Adipose tissue (tissue), 3 donors: ENCODE measurements around the gene CDH1. TPM values are rescaled to one million over a fixed set of nuclear protein-coding genes. Genes with fewer than 3 reads are reported as not detected.

Experiments used
- H3K27ac ChIP-seq: one replicate; pipeline ENCODE4 v1.5.1; 2013; ENCODE audit warnings: low read depth, low read length
- WGBS, 3 donors: extraction: QIAGEN DNeasy Blood & Tissue Kit; methylation state at CpG; one replicate each; pipeline ENCODE4 v1.1.7; 2013; 5-methylcytosine and 5-hydroxymethylcytosine counted together
- polyA plus RNA-seq, 3 donors: library from polyadenylated mRNA; stranded (reverse); fragments of 200-250 nt; gene quantifications; one replicate each; pipeline ENCODE4 v1.2.3, GENCODE V29; 2013
- donor health status: healthy with polysubstance abuse.
- donor health status: Bipolar disorder and iron deficiency.
- donor health status: healthy.

The CDH1 gene
- polyA plus RNA-seq, 3 donors: 2.0 to 69.4 (median 4.6) TPM

DNA sequence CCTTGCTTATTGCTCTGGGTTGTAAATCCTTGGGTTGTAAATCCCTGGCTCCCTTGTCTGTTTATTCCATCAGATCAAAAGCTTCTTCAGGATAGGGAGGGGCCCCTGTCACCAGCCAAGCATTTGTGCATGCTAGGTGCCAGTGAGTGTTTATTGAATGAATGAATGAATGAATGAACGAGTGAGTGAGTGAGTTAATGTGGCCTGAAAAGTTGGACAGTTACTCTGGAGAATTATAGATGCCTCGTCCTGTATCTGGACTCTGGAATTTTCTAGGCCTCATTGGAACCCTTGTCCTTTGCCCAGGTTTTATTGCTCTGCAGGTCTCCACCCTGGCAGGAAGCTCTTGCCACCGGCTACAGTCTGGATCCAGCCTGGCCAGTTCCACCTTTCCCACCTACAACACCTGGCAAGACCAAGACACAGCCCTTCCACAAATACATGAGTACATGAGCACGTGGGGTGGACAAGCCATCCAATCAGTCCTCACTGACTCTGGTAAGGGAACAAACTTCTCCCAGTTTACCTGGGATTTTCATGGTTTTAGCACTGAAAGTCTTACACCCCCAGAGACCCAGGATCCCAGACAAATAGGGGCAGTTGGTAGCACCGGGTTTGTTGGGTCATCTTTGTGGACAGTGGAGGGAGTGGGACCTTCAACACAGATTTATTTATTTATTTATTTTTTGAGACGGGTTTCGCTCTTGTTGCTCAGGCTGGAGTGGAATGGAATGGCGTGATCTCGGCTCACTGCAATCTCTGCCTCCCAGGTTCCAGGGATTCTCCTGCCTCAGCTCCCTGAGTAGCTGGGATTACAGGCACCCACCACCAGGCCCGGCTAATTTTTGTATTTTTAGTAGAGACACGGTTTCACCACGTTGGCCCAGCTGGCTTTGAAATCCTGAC lies 14.7 kb upstream of the CDH1 start:
- no peak overlapping the region for H3K27ac ChIP-seq
- 74 to 79% (median 77%) methylated on average over 12 of the region's 12 CpGs for WGBS, 3 donors

DNA sequence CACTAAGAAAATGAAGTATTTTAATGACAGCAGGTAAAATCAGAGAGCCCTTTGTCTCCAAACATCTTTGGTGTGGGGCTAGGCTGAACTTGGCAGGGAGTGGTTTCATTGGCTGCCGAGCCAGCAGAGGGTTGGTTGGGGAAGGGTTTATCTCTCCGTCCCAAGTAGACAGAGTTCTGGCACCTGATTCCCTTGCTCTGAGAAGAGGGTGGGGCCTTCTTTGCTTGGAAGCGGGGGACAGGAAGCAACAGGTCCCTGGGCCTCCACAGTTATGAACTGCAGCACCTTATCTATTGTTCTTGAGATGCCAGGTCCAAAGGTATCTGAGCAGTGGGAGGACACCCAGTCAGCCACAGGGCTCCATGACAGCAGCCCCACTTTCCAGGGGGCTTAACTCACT lies 12.3 kb upstream of the CDH1 start:
- no peak overlapping the region for H3K27ac ChIP-seq
- 30 to 53% (median 48%) methylated on average over 3 of the region's 3 CpGs for WGBS, 3 donors

DNA sequence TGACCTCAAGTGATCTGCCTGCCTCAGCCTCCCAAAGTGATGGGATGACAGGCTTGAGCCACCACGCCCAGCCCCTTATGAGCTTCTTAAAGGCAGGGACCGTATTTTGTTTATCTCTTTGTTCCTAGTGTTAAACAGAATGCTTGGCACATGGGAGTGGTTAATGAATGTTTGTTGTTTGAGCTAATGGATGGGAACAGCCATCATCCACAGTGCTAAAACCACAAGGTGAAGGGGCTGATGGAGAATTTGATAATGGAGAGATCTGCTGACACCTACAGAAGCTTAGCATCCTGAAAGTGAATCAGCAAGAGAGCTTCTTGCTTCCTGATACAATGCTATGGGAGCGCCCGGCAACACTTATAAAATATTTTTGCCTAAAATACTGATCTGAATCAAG lies 8.6 kb upstream of the CDH1 start:
- WGBS, 3 donors: 84 to 86% (median 84%) methylated on average over 4 of the region's 4 CpGs
- H3K27ac ChIP-seq: no peak overlapping the region

DNA sequence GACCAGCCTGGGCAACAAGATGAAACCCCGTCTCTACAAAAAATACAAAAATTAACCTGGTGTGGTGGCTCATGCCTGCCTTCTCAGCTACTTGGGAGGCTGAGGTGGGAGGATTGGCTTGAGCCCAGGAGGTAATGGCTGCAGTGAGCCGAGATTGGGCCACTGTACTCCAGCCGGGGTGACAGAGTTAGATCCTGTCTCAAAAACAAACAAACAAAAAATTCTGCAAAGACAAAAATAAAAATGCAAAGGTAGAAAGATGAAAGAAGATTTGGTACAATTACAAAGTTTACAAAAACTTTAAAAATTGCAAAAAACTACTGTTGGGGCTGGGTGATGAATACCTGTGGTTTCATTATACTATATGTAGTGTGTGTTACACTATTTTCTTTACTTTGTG lies 5.5 kb upstream of the CDH1 start:
- WGBS, 3 donors: 30 to 57% (median 51%) methylated on average over 3 of the region's 3 CpGs
- no peak overlapping the region for H3K27ac ChIP-seq

DNA sequence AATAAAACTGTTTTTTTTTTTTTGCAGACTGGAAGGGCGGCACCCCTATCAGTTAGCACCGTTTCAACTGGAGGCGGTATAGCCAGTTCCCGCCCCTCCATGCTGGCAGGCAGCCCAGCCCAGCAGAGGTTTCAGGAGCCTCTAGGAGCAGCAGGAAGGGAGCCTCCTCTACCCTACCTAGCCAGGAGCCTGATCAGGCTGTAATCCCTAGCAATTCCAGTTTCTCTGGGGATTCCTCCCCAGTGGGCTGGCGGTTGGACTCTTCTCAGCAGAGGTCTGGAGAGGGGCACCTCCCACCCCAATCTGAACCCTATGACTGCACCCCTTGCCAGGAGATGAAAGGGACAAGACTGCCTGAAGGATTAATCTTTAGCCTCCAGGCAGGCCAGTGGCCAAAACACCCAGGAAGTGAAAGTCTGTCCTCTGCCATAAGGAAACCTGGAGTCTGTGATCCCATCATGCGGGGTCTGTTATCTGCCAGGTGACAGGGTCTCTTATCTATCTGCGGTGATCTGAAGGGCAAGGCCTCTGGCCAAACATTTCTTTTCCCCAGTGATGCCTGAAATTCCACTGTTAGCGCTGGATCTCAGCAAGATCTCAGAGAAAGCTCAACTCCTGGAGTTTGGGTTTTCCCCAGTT lies 4.9 kb upstream of the CDH1 start:
- 16 to 49% (median 41%) methylated on average over 8 of the region's 8 CpGs for WGBS, 3 donors
- H3K27ac ChIP-seq: no peak overlapping the region

DNA sequence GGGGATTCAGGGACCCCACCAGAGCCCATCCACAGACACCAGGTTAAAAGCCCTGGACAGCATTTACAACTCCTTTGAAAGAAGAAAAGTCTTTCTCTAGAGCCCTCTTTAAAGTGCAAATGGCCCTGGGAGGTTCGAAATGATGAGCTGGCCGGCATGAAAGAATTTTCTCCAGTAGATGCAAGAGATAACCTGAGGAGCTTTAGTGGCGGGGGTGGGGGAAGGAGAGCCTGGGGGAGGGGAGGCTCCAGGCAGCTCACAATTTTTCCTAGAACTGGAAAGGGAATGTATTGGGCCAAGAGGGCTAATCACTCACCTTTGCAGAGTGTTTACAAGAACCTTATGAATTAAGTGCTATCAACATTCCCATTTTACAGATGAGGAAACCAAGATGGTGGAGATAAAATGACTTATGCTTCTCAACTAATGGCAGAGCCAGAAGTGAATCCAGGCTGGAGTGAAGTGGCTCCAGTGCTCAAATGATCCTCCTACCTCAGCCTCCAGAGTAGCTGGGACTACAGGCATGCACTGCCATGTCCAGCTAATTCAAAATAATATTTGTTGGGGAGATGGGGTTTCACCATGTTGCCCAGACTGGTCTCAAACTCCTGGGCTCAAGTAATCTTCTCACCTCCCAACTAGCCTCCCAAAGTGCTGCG lies 4.2 kb upstream of the CDH1 start:
- H3K27ac ChIP-seq: no peak overlapping the region
- 53 to 61% (median 59%) methylated on average over 4 of the region's 4 CpGs for WGBS, 3 donors

DNA sequence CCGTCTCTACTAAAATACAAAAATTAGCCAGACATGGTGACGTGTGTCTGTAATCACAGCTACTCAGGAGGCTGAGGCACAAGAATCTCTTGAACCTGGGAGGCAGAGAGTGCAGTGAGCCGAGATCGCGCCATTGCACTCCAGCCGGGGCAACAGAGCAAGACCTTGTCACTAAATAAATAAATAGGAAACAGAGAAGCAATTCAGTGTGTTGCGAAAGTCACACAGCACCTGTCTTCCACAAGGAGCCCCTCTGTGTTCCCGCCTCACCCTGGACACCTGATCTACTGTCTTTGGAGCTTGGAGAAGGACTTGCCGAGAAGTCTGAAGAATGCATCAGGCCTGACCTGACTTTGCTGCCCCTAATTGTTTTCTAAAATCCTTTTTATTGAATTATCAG lies 3.5 kb upstream of the CDH1 start:
- H3K27ac ChIP-seq: no peak overlapping the region

DNA sequence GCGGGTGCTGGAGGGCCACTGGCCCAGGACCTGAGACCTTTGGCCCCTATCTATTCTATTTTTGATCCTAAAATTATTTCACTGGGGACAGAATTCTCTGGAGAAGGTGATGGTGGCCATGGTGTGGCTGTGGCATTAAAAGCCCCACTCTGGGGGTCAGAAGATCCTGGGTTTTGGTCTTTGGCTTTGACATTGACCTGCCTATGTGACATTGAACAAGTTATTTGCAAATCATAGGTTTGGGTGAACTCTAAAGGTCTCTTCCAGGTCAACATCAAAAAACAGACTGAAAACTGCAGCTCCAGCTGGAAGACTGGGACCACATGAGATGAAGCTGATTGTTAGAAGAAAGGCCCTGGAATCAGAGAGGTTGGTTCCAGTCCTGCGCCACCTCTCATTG lies 2.3 kb upstream of the CDH1 start:
- WGBS, 3 donors: 96 to 100% (median 97%) methylated on average over 2 of the region's 2 CpGs
- H3K27ac ChIP-seq: no peak overlapping the region

More for the DNA sequence above, 3.5 kb upstream of the CDH1 start:
- WGBS, 3 donors: 89 to 92% (median 92%) methylated on average over 9 of the region's 9 CpGs

DNA sequence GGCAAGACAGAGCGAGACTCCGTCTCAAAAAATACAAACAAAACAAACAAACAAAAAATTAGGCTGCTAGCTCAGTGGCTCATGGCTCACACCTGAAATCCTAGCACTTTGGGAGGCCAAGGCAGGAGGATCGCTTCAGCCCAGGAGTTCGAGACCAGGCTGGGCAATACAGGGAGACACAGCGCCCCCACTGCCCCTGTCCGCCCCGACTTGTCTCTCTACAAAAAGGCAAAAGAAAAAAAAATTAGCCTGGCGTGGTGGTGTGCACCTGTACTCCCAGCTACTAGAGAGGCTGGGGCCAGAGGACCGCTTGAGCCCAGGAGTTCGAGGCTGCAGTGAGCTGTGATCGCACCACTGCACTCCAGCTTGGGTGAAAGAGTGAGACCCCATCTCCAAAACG lies 531 bp upstream of the CDH1 start:
- WGBS, 3 donors: 74 to 91% (median 84%) methylated on average over 12 of the region's 12 CpGs
- no peak overlapping the region for H3K27ac ChIP-seq

DNA sequence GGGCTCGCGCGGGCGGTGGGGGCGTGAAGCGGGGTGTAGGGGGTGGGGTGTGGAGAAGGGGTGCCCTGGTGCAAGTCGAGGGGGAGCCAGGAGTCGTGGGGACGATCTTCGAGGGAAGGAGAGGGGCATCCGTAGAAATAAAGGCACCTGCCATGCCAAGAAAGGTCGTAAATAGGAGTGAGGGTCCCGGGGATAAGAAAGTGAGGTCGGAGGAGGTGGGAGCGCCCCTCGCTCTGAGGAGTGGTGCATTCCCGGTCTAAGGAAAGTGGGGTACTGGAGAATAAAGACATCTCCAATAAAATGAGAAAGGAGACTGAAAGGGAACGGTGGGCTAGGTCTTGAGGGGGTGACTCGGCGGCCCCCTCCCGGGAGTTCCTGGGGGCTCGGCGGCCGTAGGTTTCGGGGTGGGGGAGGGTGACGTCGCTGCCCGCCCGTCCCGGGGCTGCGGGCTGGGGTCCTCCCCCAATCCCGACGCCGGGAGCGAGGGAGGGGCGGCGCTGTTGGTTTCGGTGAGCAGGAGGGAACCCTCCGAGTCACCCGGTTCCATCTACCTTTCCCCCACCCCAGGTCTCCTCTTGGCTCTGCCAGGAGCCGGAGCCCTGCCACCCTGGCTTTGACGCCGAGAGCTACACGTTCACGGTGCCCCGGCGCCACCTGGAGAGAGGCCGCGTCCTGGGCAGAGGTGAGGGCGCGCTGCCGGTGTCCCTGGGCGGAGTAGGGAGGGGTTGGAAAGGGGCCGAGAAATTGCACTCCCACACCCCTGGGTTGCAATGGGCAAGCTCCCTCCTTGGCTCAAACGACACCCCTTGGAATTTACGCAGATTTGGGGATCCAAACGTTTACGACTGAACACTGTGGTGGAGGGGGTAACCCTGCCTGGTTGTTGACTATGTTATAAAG lies 888 bp downstream of the CDH1 start:
- H3K27ac ChIP-seq: no peak overlapping the region
- WGBS, 3 donors: 4 to 13% (median 10%) methylated on average over 51 to 58 of the region's 58 CpGs

DNA sequence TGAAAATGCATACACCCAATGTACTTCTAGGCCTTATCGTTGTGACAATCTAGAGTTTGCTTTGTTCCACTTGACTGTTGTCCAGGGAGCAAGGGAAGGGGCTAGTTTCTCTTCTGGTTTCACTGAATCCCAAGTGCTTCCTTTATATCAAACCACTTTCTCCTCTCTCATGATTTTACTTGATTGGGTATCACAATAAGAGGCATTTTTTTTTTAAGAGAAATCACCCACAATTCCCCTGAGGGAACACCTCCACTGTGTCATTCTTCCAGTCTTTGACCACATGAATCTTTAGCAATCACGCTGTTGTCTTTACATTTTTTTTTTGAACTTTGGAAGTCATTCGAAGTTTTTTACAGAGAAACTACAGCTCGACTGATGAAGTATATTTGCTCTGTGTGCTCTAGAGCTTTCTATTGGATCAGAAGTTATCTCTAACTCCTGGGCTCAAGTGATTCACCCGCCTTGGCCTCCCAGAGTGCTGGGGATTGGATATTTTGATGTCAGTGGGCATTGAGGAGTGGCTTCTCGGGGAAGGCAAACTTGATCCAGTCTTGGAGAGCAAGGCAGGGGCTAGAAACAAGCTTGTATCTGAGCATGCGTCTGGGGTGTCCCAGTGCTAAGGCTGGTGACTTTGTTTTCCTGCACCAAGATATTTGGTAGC lies 3.0 kb downstream of the CDH1 start:
- 23 to 67% (median 64%) methylated on average over 7 of the region's 7 CpGs for WGBS, 3 donors
- H3K27ac ChIP-seq: no peak overlapping the region

DNA sequence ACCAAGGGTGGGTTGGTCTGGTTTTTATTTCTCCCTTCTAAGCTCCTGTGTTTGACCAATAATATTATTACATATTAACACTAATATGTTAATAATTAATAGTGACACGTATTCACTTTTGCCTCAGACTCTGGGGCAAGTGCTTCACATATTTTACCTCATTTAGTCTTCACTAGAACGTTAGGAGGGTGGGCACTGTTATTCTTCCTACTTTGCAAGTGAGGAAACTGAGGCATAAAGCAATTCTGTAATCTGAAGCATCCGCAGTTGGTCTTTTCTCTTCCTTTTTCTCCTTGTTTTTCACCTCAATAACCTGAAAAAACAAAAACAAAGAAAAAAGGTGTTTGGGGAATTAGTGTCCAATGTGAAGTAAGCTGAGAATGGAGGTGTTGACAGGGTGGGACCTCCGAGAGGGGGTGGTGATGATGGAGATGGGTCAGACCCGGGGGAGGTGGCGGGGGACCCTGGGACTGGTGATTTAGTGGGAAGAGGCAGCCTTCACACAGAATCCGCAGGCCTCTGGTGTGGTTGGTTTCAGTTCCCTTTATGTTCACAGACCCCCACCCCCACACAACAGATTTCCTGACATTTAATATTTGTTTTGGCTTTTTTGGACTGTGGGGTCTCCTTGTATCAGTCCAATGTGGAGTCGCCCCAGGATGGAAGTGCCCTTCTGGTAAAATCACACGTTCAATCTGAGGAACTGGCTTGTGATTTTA lies 3.7 kb downstream of the CDH1 start:
- 42 to 71% (median 69%) methylated on average over 9 of the region's 9 CpGs for WGBS, 3 donors
- H3K27ac ChIP-seq: no peak overlapping the region

DNA sequence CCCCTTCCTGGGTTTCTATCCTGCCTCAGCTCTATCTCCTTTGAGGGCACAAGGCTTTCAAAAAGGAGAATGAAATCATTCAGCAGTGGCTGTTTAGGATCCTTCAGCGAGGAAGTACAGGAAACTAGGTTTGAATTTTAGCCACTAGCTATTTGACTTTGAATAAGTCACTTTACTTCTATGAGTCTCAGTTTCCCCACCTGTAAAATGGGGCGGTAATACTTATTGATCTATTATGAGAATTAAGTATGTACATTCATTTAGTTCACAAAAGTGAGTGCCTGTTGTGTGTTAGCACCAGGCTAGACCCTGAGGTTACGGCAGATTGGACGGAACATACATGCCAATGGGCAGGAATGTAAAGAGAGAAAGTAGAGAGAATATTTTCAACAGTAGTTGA lies 6.6 kb downstream of the CDH1 start:
- no peak overlapping the region for H3K27ac ChIP-seq

DNA sequence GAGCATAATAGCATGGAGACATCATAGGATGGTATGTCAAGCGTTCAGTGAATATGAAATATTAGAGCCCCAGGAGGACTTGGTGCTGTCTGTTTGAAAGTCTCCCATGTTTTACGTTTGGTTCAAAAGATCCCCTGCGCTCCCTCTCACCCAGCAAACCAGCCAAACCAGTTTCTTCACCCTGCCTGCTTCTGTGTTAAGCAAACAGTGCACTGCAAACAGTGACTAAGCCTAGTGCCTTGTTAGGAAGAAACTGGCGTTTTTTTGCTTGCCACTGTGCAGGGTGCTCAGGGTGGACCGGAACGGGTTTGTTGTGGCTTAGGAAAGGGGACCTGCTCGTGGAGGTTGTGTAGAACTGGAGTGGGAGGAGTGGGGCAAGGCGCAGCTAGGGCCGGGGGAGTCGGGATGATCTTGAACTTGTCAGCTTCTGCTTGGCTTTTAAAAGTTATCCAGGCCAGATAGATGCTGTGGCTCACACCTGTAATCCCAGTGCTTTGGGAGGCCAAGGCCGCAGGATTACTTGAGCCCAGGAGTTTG lies 7.7 kb downstream of the CDH1 start:
- H3K27ac ChIP-seq: no peak overlapping the region
- WGBS, 3 donors: 26 to 80% (median 72%) methylated on average over 11 of the region's 11 CpGs

More for the DNA sequence above, 6.6 kb downstream of the CDH1 start:
- 59 to 95% (median 93%) methylated on average over 4 of the region's 4 CpGs for WGBS, 3 donors

DNA sequence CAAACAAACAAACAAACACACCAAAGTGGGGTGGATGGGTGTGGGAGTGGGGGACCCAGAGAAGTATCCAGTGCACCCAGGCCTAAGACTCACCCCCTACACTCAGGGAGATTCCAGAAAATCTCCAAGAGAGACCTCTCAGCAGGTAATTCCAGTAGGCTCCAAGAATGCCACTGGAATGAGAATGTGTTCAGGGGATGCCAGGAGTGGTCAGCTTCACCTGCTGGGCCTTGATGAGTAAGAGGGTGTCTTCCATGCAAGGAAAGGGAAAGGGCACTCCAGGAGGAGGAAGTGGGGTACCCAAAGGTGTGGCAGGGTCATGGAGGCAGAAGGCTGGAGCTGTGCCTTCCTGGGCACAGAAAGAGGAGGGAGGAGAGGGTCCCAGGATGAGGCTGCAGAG lies 9.9 kb downstream of the CDH1 start:
- H3K27ac ChIP-seq: no peak overlapping the region

DNA sequence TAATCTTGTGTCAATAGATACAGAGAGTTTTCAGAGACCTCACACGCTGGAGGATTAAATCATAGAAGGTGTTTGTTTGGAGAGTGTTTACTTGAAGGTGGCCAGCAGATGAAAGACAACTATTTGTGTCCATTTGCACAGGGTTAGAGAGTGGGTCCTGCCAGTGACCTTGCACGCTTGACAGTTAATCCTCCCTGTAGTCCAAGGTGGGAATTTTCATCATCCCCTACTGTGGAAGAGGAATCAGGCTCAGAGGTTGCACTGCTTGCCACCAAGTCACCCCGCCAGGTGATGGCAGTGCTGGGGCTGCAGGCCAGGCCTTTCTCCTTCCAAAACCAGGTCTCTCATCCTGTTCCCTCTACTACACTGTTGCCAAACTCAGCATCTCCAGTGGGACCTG lies 12.3 kb downstream of the CDH1 start:
- H3K27ac ChIP-seq: no peak overlapping the region
- WGBS, 3 donors: 53 to 93% (median 80%) methylated on average over 3 of the region's 3 CpGs

DNA sequence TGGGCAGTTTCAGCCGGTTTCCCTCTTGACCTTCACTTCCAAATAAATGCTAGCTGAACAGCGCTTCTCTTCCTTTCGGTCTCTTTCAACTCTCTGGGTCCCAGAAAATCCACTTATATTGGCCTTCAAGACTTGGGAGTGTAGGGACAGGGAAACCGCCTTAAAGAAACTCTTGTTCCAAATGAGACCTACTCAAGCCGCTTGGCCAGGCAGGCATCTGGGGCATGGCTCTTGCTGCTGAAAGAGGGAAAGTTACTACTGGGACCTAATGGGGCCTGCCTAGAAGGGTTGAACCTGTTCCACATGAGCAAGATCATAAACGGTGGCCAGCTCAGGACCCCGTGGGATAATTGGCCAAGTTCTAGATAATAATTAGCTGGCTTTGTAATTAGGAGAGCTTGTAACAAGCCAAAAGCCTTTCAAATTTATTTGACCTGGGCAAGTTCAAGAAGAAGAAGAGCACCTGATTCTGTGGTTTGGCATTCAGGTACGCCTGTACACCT lies 13.2 kb downstream of the CDH1 start:
- WGBS, 3 donors: 53 to 86% (median 84%) methylated on average over 8 of the region's 8 CpGs

More for the DNA sequence above, 13.2 kb downstream of the CDH1 start:
- H3K27ac ChIP-seq: no peak overlapping the region
